ENCODE measurements around the gene QKI. TPM values are rescaled to one million over a fixed set of nuclear protein-coding genes. Genes with fewer than 3 reads are reported as not detected.

The QKI gene
- total and polyA plus RNA-seq, 2 of the 8 experiments (the other 6 are each of a cell fraction or from before 2014, with no cell fraction given): 181 to 183 TPM

- no peak overlapping the region for H3K9ac ChIP-seq (replicated peaks in 1 of 4; ENCODE audit: extremely low read depth in 1 of 4, low read depth in 3 of 4, low read length in 3 of 4)
- DNase-seq (ENCODE audit: low read depth in 1 of 2, low spot score in 2 of 2): no peak
- no peak overlapping the region for H2AFZ ChIP-seq (ENCODE audit: low read length)
- peaks cover 26 to 30% of the 10 kb centered on the region in 2 experiments for H4K20me1 ChIP-seq (replicated peaks in 1 of 2; ENCODE audit: control insufficient read depth in 1 of 2, insufficient read depth in 2 of 2, low read length in 2 of 2)
- H2BK5ac ChIP-seq (ENCODE audit: low read depth, low read length): no peak overlapping the region
- ChIA-PET POLR2A (ENCODE audit: partially characterized antibody) (no interaction called here), CTCF (ENCODE audit: partially characterized antibody) (interaction anchor here (0.6 to 5.7 kb wide), 7 partner anchors 9 to 904 kb away, joined by 3 to 33 read pairs (median 4); no protein-coding TSS in a partner anchor)
- FAIRE-seq: peak; percentile 52
- H3K14ac ChIP-seq (ENCODE audit: insufficient read length): no peak overlapping the region
- H4K8ac ChIP-seq (ENCODE audit: extremely low read depth, insufficient read depth, low read length): no peak overlapping the region
- H3K4ac ChIP-seq (replicated peaks; ENCODE audit: insufficient read length, low read depth, low read length): no peak overlapping the region
- no peak overlapping the region for H2BK12ac ChIP-seq (ENCODE audit: low read depth, low read length)
- H2AK5ac ChIP-seq (ENCODE audit: low read depth, low read length): no peak overlapping the region
- no peak overlapping the region for H4K5ac ChIP-seq (ENCODE audit: insufficient read length, low read depth, low read length)
- no peaks in the 10 kb centered on the region for H3K23me2 ChIP-seq (ENCODE audit: low read depth, low read length)
- no peak overlapping the region for H2BK20ac ChIP-seq (ENCODE audit: low read length)
- H2BK120ac ChIP-seq (replicated peaks; ENCODE audit: low read depth, low read length): no peak overlapping the region
- H3K4me1 ChIP-seq (replicated peaks in 1 of 4; ENCODE audit: control insufficient read depth in 3 of 4, insufficient read depth in 4 of 4, low read length in 3 of 4): peaks cover 0 to 8% (median 3%) of the 10 kb centered on the region in 4 experiments; a peak in 4 of 7 replicates
- no peak overlapping the region for H3K18ac ChIP-seq (ENCODE audit: extremely low read depth, low read length)
- H3K79me2 ChIP-seq (ENCODE audit: control insufficient read depth in 1 of 2, insufficient read depth in 2 of 2, low read length in 2 of 2): peaks cover 49 to 100% of the 10 kb centered on the region in 2 experiments
- no peak overlapping the region for H2BK15ac ChIP-seq (ENCODE audit: low read length)
- H4K91ac ChIP-seq (replicated peaks; ENCODE audit: insufficient read length, low read length): no peak overlapping the region
- no peaks in the 10 kb centered on the region for H3K36me3 ChIP-seq (ENCODE audit: control insufficient read depth in 2 of 4, insufficient read depth in 4 of 4, low read length in 3 of 4)
- no peak overlapping the region for H3K4me3 ChIP-seq (ENCODE audit: extremely low read depth in 1 of 4, insufficient read depth in 2 of 4, low read depth in 3 of 4, low read length in 4 of 4)
- WGBS, 2 experiments (ENCODE audit: extremely low coverage in 1 of 2, insufficient coverage in 1 of 2, insufficient read length in 1 of 2, insufficient replicate concordance in 2 of 2, low coverage in 1 of 2, low lambda C conversion rate in 2 of 2, missing lambda C conversion rate in 1 of 2): 89% methylated on average over 6 of the region's 6 CpGs; no CpG with 5 or more reads in 1 of the 2 experiments
- H3K56ac ChIP-seq (replicated peaks; ENCODE audit: insufficient read length, low read depth, low read length): no peak overlapping the region
- no peak overlapping the region for H3K27ac ChIP-seq (ENCODE audit: low read depth, low read length)
- TF ChIP-seq EP300 (IDR thresholded peaks at IDR 0.05; ENCODE audit: borderline replicate concordance in 1 of 2, low read depth in 2 of 2, low read length in 2 of 2) (no peak), CTCF (IDR thresholded peaks at IDR 0.05; ENCODE audit: control extremely low read depth in 1 of 3, insufficient read depth in 1 of 3, low read depth in 1 of 3, low read length in 3 of 3) (peak in 1 of 3 experiments; percentile 6; a peak in 2 of 4 replicates), ZNF274 (IDR thresholded peaks at IDR 0.05; ENCODE audit: borderline replicate concordance, extremely low read depth, low read length) (no peak), RAD21 (IDR thresholded peaks at IDR 0.05 in 1 of 2, conservative IDR thresholded peaks at IDR 0.05 in 1 of 2; ENCODE audit: low read depth in 2 of 2, low read length in 2 of 2) (peak; percentile 60 to 68), ATF2 (IDR thresholded peaks at IDR 0.05; ENCODE audit: low read length) (no peak), JUN (IDR thresholded peaks at IDR 0.05; ENCODE audit: low read depth, low read length) (no peak), TCF12 (IDR thresholded peaks at IDR 0.05; ENCODE audit: low read depth, low read length) (no peak)
- H3K23ac ChIP-seq (ENCODE audit: insufficient read length): no peak overlapping the region
- H3K79me1 ChIP-seq (ENCODE audit: low read depth, low read length): 0 out of 2 replicates have a peak, but pooled peaks cover 2% of the 10 kb centered on the region
- no peaks in the 10 kb centered on the region for H3K27me3 ChIP-seq (replicated peaks in 1 of 4; ENCODE audit: control insufficient read depth in 3 of 4, extremely low read depth in 1 of 4, insufficient read depth in 3 of 4, low read length in 3 of 4)
- H3K9me3 ChIP-seq (ENCODE audit: insufficient read depth in 2 of 2, low read depth in 1 of 2, low read length in 1 of 2): no peaks in the 10 kb centered on the region
- no peak overlapping the region for H3K4me2 ChIP-seq (ENCODE audit: insufficient read depth in 1 of 2, low read depth in 2 of 2, low read length in 2 of 2)
These were observed 13.2 kb downstream of the QKI start for GRCh38 chr6:163427498-163428254.
